Myocyte (in vitro differentiated cells): ENCODE data around the gene TMEM88. TPM values are rescaled to one million over a fixed set of nuclear protein-coding genes. Genes with fewer than 3 reads are reported as not detected.

Source experiments
- total RNA-seq: library from RNA; depleted of rRNA; stranded (reverse); fragments of >200 nt; gene quantifications from 2 replicates; pipeline ENCODE4 v1.2.3, GENCODE V29; 2014

Gene TMEM88
- total RNA-seq, 1 donor from 2014 or later, result 0.72 TPM

Other genes starting within 250 kb of the TMEM88 start
- 85.2 and 85.6 TPM in 2 replicates for gene FXR2, start 240.2 kb upstream of the TMEM88 start, total RNA-seq
- gene SAT2, start 227.2 kb upstream of the TMEM88 start, total RNA-seq, result 69.2 and 73.1 TPM in 2 replicates
- gene SHBG, start 224.9 kb upstream of the TMEM88 start, total RNA-seq, result 0.43 and 1.4 TPM in 2 replicates
- gene ATP1B2, start 204.1 kb upstream of the TMEM88 start, total RNA-seq, result not detected in 2 replicates
- gene TP53, start 167.6 kb upstream of the TMEM88 start, total RNA-seq, result 22.0 and 27.6 TPM in 2 replicates
- 4.4 and 4.5 TPM in 2 replicates for gene WRAP53, start 166.6 kb upstream of the TMEM88 start, total RNA-seq
- 0.78 and 1.5 TPM in 2 replicates for gene EFNB3, start 149.9 kb upstream of the TMEM88 start, total RNA-seq
- 0.11 TPM in 1 of 2 replicates, not detected in the other for gene DNAH2, start 137.3 kb upstream of the TMEM88 start, total RNA-seq
- 3.9 and 4.5 TPM in 2 replicates for gene KDM6B, start 20.8 kb upstream of the TMEM88 start, total RNA-seq
- gene NAA38, start 2.5 kb downstream of the TMEM88 start, total RNA-seq, result 37.7 and 54.8 TPM in 2 replicates
- 4.0 and 4.3 TPM in 2 replicates for gene CYB5D1, start 2.9 kb downstream of the TMEM88 start, total RNA-seq
- 104 and 140 TPM in 2 replicates for gene CHD3, start 33.7 kb downstream of the TMEM88 start, total RNA-seq
- gene RNF227, start 61.2 kb downstream of the TMEM88 start, total RNA-seq, result 5.9 and 6.7 TPM in 2 replicates
- 0.10 and 0.53 TPM in 2 replicates for gene KCNAB3, start 74.8 kb downstream of the TMEM88 start, total RNA-seq
- 27.8 and 28.6 TPM in 2 replicates for gene TRAPPC1, start 76.9 kb downstream of the TMEM88 start, total RNA-seq
- gene CNTROB, start 77.1 kb downstream of the TMEM88 start, total RNA-seq, result 11.3 and 14.1 TPM in 2 replicates
- gene GUCY2D, start 147.5 kb downstream of the TMEM88 start, total RNA-seq, result not detected in 2 replicates
- gene ALOX15B, start 184.0 kb downstream of the TMEM88 start, total RNA-seq, result not detected in 2 replicates
- 0.16 and 0.40 TPM in 2 replicates for gene ALOX12B, start 232.7 kb downstream of the TMEM88 start, total RNA-seq